ENCODE data around the gene NKD1. TPM values are rescaled to one million over a fixed set of nuclear protein-coding genes. Genes with fewer than 3 reads are reported as not detected.

The NKD1 gene
- polyA plus RNA-seq, 4 donors: 10.4 to 14.6 (median 13.2) TPM

GRCh38 chr16:50622643-50623369 is 74.6 kb downstream of the NKD1 start:
- DNase-seq (ENCODE audit: low read depth in 4 of 4, low spot score in 2 of 4): no peak

GRCh38 chr16:50624449-50624970 is 76.3 kb downstream of the NKD1 start:
- DNase-seq (ENCODE audit: low read depth in 4 of 4, low spot score in 2 of 4): no peak

DNA sequence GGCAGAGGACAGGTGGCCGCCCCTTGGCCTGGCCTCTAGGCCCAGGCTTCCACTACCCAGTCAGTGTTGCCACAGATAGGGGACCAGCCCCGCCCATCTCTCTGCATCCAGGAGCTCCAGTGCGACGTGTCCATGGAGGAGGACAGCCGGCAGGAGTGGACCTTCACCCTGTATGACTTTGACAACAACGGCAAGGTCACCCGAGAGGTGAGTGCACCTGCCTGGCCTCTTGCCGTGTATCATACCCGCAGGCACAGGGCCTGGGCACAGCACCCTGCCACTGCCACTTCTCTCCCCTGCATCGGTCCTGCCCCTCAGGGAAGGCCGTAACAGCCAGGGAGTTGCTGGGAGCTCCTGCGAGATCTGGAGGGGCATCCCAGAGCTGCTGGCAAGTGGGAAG is 77.2 kb downstream of the NKD1 start:
- DNase-seq (ENCODE audit: low read depth in 4 of 4, low spot score in 2 of 4): no peak

DNA sequence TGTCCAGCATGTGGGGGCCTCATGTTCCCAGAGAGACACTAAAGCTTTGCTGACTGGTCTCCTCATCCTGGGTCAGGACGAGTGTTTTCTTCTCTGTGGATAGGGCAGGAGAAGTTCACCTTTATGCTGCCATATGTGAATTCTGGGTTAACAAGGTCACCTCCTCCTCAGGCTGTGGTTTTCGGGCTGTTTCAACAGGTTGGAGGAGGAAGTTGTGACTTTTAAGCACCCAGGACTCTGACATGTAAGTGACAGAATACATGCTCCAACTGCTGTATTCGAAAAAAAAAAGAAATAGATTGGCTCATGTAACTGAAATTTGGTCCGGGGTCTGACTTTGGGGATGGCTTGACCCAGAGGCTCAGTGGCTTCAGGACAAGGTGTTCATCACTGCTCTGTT is 78.7 kb downstream of the NKD1 start:
- DNase-seq (ENCODE audit: low read depth in 4 of 4, low spot score in 2 of 4): no peak

DNA sequence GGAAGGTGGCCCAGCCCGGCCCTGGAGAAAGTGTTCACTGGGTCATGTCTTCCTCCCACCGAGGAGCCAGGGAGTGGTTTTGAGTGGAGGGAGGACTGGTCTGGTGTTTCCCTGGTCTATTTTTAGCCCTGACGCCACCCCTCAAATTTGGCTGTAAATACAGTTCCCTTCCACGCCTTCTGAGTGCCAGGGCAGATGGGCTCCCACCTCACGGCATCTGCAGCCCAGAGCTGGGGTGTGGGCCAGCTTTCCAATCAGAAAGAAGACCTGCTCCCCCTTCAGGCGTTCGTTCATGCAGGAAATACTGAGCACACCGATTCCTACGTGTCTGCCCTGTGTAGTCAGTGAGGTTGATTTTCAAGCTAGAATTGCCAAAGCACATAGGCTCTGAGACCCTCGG is 79.2 kb downstream of the NKD1 start:
- no peak for DNase-seq (ENCODE audit: low read depth in 4 of 4, low spot score in 2 of 4)

- no peak for DNase-seq (ENCODE audit: low read depth in 4 of 4, low spot score in 2 of 4)
Measured at GRCh38 chr16:50628156-50628802, 80.1 kb downstream of the NKD1 start.

DNA sequence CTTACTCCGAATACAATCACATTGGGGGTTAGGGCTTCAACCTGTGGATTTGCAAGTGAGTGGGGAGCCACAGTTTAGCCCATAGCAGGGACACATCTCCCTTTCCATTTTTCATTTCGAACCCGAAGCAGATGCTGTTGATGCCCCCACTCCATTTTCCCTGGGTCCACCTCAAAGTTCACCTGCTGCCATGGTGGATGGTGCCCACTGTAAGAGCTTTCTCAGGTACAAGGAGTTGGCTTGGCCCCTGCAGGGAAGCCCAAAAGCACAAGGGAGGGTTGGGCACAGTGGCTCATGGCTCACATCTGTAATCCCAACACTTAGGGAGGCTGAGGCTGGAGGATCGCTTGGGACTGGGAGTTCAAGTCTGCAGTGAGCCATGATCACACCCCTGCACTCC is 81.1 kb downstream of the NKD1 start:
- no peak for DNase-seq (ENCODE audit: low read depth in 4 of 4, low spot score in 2 of 4)

DNA sequence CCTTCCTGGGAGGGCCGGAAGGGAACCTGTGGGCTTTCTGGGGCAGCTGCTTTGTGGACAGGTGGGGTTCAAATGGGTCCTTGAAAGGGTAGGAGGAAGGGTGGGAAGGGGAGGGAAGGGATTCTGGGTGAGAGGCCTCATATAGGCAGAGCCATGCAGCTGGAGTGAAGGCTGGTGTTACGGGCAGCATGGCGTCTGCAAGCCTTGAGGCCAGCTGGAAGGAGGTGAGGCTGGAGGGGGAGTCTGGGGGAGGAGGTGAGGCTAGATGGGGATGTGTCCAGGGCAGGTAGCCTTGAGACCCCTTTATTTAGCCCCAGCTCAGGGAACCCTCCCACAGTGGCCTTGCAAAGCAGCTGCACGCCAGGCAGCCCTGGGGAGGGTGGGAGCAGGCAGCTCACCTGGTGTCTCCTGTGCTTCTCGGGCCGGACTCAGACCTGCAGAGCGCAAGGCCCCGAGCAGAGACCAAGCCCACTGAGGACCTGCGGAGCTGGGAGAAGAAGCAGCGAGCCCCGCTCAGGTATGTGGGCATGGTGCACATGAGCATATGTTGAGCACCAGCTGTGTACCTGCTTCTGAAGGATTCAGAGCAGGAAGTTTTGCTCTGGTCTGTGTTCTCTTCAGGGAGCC is 82.3 kb downstream of the NKD1 start:
- DNase-seq (ENCODE audit: low read depth in 4 of 4, low spot score in 2 of 4): no peak

DNA sequence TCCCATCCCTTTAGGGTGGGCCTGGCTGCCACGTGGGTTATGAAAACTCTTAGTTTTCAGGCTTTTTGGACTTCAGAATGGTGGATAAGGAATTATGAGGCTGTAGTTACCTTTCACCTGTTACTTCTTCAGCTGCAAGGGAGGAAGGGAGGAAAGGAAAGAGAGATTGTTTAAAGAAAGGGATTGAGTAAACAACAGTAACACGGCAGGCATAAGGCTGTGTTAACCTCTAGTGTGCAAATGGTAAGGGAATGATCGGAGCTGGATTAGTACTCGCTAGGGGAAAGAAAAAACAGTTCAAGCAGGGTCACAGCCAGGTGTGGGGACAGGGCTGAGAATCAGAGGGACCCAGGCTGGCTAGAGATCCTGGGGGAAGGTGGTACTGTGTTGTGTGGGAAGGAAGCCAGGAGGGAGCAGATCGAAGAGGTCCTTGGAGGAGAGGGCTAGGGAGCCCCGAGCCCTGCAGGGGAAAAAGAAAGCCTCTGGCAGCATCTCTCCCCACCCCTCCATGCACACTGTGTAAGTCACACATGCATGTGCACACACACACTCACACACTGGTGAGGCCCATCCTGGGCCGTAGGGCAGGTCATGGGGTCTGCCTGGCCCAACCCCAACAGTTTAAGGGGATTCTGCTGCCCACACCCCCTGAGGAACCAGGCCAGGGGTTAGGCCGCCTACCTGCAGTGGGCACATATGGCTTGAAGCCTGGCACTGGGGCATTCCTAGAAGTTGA is 83.2 kb downstream of the NKD1 start:
- DNase-seq (ENCODE audit: low read depth in 4 of 4, low spot score in 2 of 4): no peak

GRCh38 chr16:50631985-50632576 is 83.9 kb downstream of the NKD1 start:
- no peak for DNase-seq (ENCODE audit: low read depth in 4 of 4, low spot score in 2 of 4)

GRCh38 chr16:50632927-50633800 is 85.0 kb downstream of the NKD1 start:
- no peak for DNase-seq (ENCODE audit: low read depth in 4 of 4, low spot score in 2 of 4)

- no peak for DNase-seq (ENCODE audit: low read depth in 4 of 4, low spot score in 2 of 4)
Measured at GRCh38 chr16:50634090-50634489, 85.9 kb downstream of the NKD1 start.

GRCh38 chr16:50634947-50635346 is 86.8 kb downstream of the NKD1 start:
- no peak for DNase-seq (ENCODE audit: low read depth in 4 of 4, low spot score in 2 of 4)

GRCh38 chr16:50635505-50636392 is 87.6 kb downstream of the NKD1 start:
- DNase-seq (ENCODE audit: low read depth in 4 of 4, low spot score in 2 of 4): no peak

GRCh38 chr16:50636753-50637374 is 88.7 kb downstream of the NKD1 start:
- DNase-seq (ENCODE audit: low read depth in 4 of 4, low spot score in 2 of 4): no peak

- DNase-seq (ENCODE audit: low read depth in 4 of 4, low spot score in 2 of 4): no peak
Measured at GRCh38 chr16:50637716-50638602, 89.8 kb downstream of the NKD1 start.

Data from left renal cortex interstitium (tissue), 4 donors.